PC-3 (cell line): ENCODE results near the gene LUZP1.

Experiments used
- CTCF ChIP-seq: fragments of 300-600 bp; sonication (generic); conservative IDR thresholded peaks from 2 replicates; pipeline ENCODE4 v1.5.1; 2017; ENCODE audit warnings: antibody characterized with exemption, low read depth, mild to moderate bottlenecking, low read length
- EZH2 ChIP-seq: fragments of 300-600 bp; sonication (generic); IDR thresholded peaks from one replicate; pipeline ENCODE4 v1.6.1; 2017; ENCODE audit warnings: antibody characterized with exemption, mild to moderate bottlenecking, low read length; ENCODE audit not compliant: unreplicated experiment
- EZH2phosphoT487 ChIP-seq: fragments of 300-600 bp; sonication (generic); IDR thresholded peaks from 2 replicates; pipeline ENCODE4 v1.6.1; 2018; ENCODE audit warnings: mild to moderate bottlenecking, antibody characterized with exemption, low read length, borderline replicate concordance

DNA sequence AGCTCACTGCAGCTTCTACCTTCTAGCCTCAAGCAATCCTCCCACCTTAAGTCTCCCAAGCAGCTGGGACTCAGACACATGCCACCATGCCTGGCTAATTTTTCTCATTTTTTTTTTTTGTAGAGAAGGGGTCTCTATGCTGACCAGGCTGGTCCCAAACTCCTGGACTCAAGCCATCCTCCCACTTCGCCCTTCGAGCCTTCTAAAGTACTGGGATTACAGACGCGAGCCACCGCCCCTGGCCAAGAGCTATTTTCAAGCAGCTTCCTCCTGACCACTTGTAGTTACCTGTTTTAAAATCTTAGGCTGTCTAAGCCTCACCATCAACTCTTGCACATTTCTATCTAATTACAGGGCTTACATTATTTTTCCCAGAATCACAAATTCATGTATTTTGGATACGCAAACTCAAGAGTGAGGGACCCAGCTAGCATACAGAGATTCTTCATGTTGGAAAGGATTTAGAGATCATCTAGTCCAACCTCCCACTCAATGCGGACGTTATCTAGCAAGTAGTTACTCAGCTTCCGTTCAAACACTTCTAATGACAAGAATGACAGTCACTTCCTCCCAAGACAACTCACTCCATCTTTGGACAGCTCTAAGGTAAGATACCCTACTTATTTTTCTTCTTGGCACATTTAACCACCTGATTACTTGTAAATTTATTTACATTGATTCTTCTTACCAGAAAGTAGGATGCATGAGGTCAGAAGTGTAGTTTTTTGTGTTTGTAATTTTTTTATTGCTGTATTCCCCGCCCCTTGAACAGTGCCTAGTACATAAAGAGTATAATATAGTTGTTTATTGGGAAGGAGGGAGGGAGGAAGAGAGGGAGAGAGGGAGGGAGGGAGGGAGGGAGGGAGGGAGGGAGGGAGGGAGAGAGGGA, 65.4 kb downstream of the LUZP1 start:
- TF ChIP-seq CTCF, result no peak
- TF ChIP-seq EZH2phosphoT487, result no peak
- TF ChIP-seq EZH2, result no peak
